SU-DHL-6 (cell line): ENCODE data around the gene PTPRCAP.

Experiments
- CTCF ChIP-seq: fragments of 200-600 bp; sonication (generic); IDR thresholded peaks from one replicate; pipeline ENCODE4 v1.5.1; 2017; ENCODE audit warnings: antibody characterized with exemption, mild to moderate bottlenecking, low read length, moderate library complexity; ENCODE audit not compliant: insufficient read depth, poor library complexity, severe bottlenecking
- EZH2phosphoT487 ChIP-seq: fragments of 200-600 bp; sonication (generic), shearing (Covaris generic); conservative IDR thresholded peaks from 2 replicates; pipeline ENCODE4 v1.6.1; 2018; ENCODE audit warnings: mild to moderate bottlenecking, antibody characterized with exemption, low read length, moderate library complexity, mixed read lengths

GRCh38 chr11:67449116-67449844 lies 11.8 kb upstream of the PTPRCAP start:
- TF ChIP-seq CTCF: no peak
- no peak for TF ChIP-seq EZH2phosphoT487
